SK-N-SH treated with all-trans-retinoic acid at 6 μM for 48 hours (cell line): ENCODE measurements around the gene GBF1.

ENCODE experiments used
- CSDC2 ChIP-seq: fragments of 250-450 bp; sonication (Bioruptor Pico); IDR thresholded peaks from 2 replicates; pipeline ENCODE4 v1.5.0; 2020; ENCODE audit warnings: mild to moderate bottlenecking, moderate library complexity
- GLIS3 ChIP-seq: fragments of 250-450 bp; sonication (Bioruptor Pico); IDR thresholded peaks from 2 replicates; pipeline ENCODE4 v1.5.0; 2020; ENCODE audit warnings: mild to moderate bottlenecking, moderate library complexity
- ISL1 ChIP-seq: fragments of 250-450 bp; sonication (Bioruptor Pico); IDR thresholded peaks from 2 replicates; pipeline ENCODE4 v2.1.2; 2022; ENCODE audit warnings: mild to moderate bottlenecking, moderate library complexity
- OSR1 ChIP-seq: fragments of 250-450 bp; sonication (Bioruptor Pico); IDR thresholded peaks from 2 replicates; pipeline ENCODE4 v1.8.0; 2022; ENCODE audit warnings: moderate library complexity, mild to moderate bottlenecking, inconsistent platforms
- PATZ1 ChIP-seq: fragments of 250-450 bp; sonication (Bioruptor Pico); IDR thresholded peaks from 2 replicates; pipeline ENCODE4 v1.8.0; 2020; ENCODE audit warnings: mild to moderate bottlenecking, moderate library complexity, borderline replicate concordance
- TSHZ2 ChIP-seq: fragments of 250-450 bp; sonication (Bioruptor Pico); IDR thresholded peaks from 2 replicates; pipeline ENCODE4 v1.5.0; 2020; ENCODE audit warnings: mild to moderate bottlenecking, moderate library complexity
- ZNF565 ChIP-seq: fragments of 450-650 bp; formaldehyde crosslinking; conservative IDR thresholded peaks from 2 replicates; pipeline ENCODE4 v1.5.0; 2020; ENCODE audit warnings: low read depth, mild to moderate bottlenecking, moderate library complexity

- TF ChIP-seq ISL1 (CRISPR knock-in tag) (no peak), ZNF565 (no peak), TSHZ2 (CRISPR knock-in tag) (no peak), OSR1 (CRISPR knock-in tag) (no peak), GLIS3 (no peak), PATZ1 (CRISPR knock-in tag) (no peak), CSDC2 (CRISPR knock-in tag) (no peak)
These were observed 67.4 kb downstream of the GBF1 start for GRCh38 chr10:102312683-102313082.
